ENCODE measurements around the gene TNFRSF25. TPM values are rescaled to one million over a fixed set of nuclear protein-coding genes. Genes with fewer than 3 reads are reported as not detected.

TNFRSF25 gene
- total and polyA plus RNA-seq, 10 of the 15 experiments (the other 5 are each of a cell fraction or from before 2014, with no cell fraction given): 0.23 to 8.6 (median 0.46) TPM; not detected in 5

GRCh38 chr1:6498576-6499111 lies 32.7 kb upstream of the TNFRSF25 start:
- no peaks in the 10 kb centered on the region for H3K4me1 ChIP-seq (ENCODE audit: control insufficient read depth, insufficient read depth, low read length)
- H3K36me3 ChIP-seq (ENCODE audit: control insufficient read depth in 2 of 2, insufficient read depth in 2 of 2, low read length in 1 of 2): no peaks in the 10 kb centered on the region
- no peaks in the 10 kb centered on the region for H3K9me3 ChIP-seq (replicated peaks; ENCODE audit: control insufficient read depth, insufficient read depth, low read length)
- no peak for FAIRE-seq
- no peak for TF ChIP-seq LARP7 (IDR thresholded peaks at IDR 0.05)
- TF ChIP-seq RB1 (IDR thresholded peaks at IDR 0.05; ENCODE audit: borderline replicate concordance): no peak
- TF ChIP-seq SREBF1 (IDR thresholded peaks at IDR 0.05; ENCODE audit: low read length): no peak
- TF ChIP-seq ATF2 (IDR thresholded peaks at IDR 0.05; ENCODE audit: low read length): no peak
- no peak for TF ChIP-seq GABPA (IDR thresholded peaks at IDR 0.05; ENCODE audit: low read depth)
- no peak for TF ChIP-seq ZBTB4 (CRISPR knock-in tag; IDR thresholded peaks at IDR 0.05)
- TF ChIP-seq CEBPB (IDR thresholded peaks at IDR 0.05; ENCODE audit: borderline replicate concordance in 1 of 2, low read depth in 2 of 2, low read length in 2 of 2): no peak
- no peak for TF ChIP-seq TAF1 (IDR thresholded peaks at IDR 0.05; ENCODE audit: borderline replicate concordance, low read depth, low read length)
- no peak for TF ChIP-seq ASH2L (IDR thresholded peaks at IDR 0.05; ENCODE audit: borderline replicate concordance, low read depth)
- no peak for TF ChIP-seq CREB1 (IDR thresholded peaks at IDR 0.05; ENCODE audit: low read depth)
- H2AFZ ChIP-seq (ENCODE audit: control insufficient read depth, low read depth, low read length): no peak overlapping the region
- CTCF ChIA-PET: interaction anchor here (1.0 to 1.8 kb wide), 5 partner anchors 24 to 148 kb away, joined by 3 to 5 read pairs (median 4); no protein-coding TSS in a partner anchor
- POLR2A ChIA-PET: no interaction called here
- WGBS (ENCODE audit: insufficient coverage, insufficient replicate concordance, low lambda C conversion rate, missing lambda C conversion rate): 42% methylated on average over 11 of the region's 13 CpGs
- H4K20me1 ChIP-seq (ENCODE audit: control insufficient read depth, insufficient read depth): no peaks in the 10 kb centered on the region
- no peak for DNase-seq (ENCODE audit: low read depth, low spot score)
- no peaks in the 10 kb centered on the region for H3K79me2 ChIP-seq (ENCODE audit: control insufficient read depth, insufficient read depth, low read length)
- H3K4me3 ChIP-seq: no peak overlapping the region
- RAD21 ChIA-PET (ENCODE audit: unreplicated experiment): no interaction called here
- in situ Hi-C loops (cut with MboI): loop anchor here (25.0 kb wide), 1 partner anchor 714 kb away; no protein-coding TSS in a partner anchor
- SMC1A ChIA-PET (ENCODE audit: uncharacterized antibody, unreplicated experiment): no interaction called here
- ATAC-seq: peak; percentile 22; the same call in 1 of the 3 replicates
- H3K27ac ChIP-seq (ENCODE audit: control insufficient read depth, insufficient read depth): no peak overlapping the region
- BruUV-seq (replicated peaks): no TSS peak
- peaks cover 4 to 8% of the 10 kb centered on the region in 2 experiments for H3K27me3 ChIP-seq (replicated peaks in 1 of 2; ENCODE audit: control insufficient read depth in 2 of 2, insufficient read depth in 2 of 2, low read length in 1 of 2)
- H3K9ac ChIP-seq (ENCODE audit: control insufficient read depth, insufficient read depth, low read length): no peak overlapping the region
- H3K4me2 ChIP-seq (ENCODE audit: control insufficient read depth, insufficient read depth): no peak overlapping the region
- intact Hi-C loops (cut with micrococcal nuclease; ENCODE audit: unreplicated experiment): no loop called here
